PC-3 (cell line): ENCODE measurements around the gene STMND1. TPM values are rescaled to one million over a fixed set of nuclear protein-coding genes. Genes with fewer than 3 reads are reported as not detected.

Experiments
- ATAC-seq: fragments of 200-7000 bp; cut with Tn5 transposase; 2 replicates; pipeline ENCODE4 v1.9.1; 2020; ENCODE audit warnings: mild to moderate bottlenecking, moderate library complexity
- BruUV-seq: library from RNA; stranded (reverse); fragments of 400-500 nt; replicated peaks from 2 replicates; lab custom pipeline; 2021; lab: Mats Ljungman, UMichigan
- CTCF ChIA-PET: fragments of 300-600 bp; sonication (Branson Sonifier 250); formaldehyde crosslinking; loops from one replicate; lab custom pipeline; 2022; ENCODE audit warnings: antibody characterized with exemption; lab: Charles Lee
- POLR2A ChIA-PET: fragments of 300-600 bp; sonication (Branson Sonifier 250); formaldehyde crosslinking; loops from one replicate; lab custom pipeline; 2022; ENCODE audit warnings: antibody characterized with exemption; ENCODE audit not compliant: unreplicated experiment; lab: Charles Lee
- DNase-seq: peaks from one replicate; pipeline ENCODE4 v3.0.0-alpha.2; 2015
- H2AFZ ChIP-seq: fragments of 300-600 bp; sonication (generic); 2 replicates; pipeline ENCODE4 v1.6.0; 2016; ENCODE audit warnings: antibody characterized with exemption, low read length
- H3F3A ChIP-seq: fragments of 300-600 bp; sonication (generic); one replicate; pipeline ENCODE4 v1.6.0; 2017; ENCODE audit warnings: antibody characterized with exemption, low read length, control low read depth, mild to moderate bottlenecking; ENCODE audit not compliant: unreplicated experiment
- H3K27ac ChIP-seq: fragments of 300-600 bp; sonication (generic); 2 replicates; pipeline ENCODE4 v1.5.1; 2016; ENCODE audit warnings: mild to moderate bottlenecking, low read length
- H3K27me3 ChIP-seq: fragments of 300-600 bp; sonication (generic); 2 replicates; pipeline ENCODE4 v1.6.1; 2016; ENCODE audit warnings: low read length, mixed read lengths
- H3K36me3 ChIP-seq: fragments of 300-600 bp; sonication (generic); 2 replicates; pipeline ENCODE4 v1.6.1; 2016; ENCODE audit warnings: low read depth, mixed run types, low read length, mixed read lengths
- H3K4me1 ChIP-seq: fragments of 300-600 bp; sonication (generic); 2 replicates; pipeline ENCODE4 v1.5.1; 2016; ENCODE audit warnings: low read length; ENCODE audit not compliant: insufficient read depth
- H3K4me2 ChIP-seq: fragments of 300-600 bp; sonication (generic); 2 replicates; pipeline ENCODE4 v1.6.0; 2016; ENCODE audit warnings: low read length
- H3K4me3 ChIP-seq: fragments of 300-600 bp; sonication (generic); 2 replicates; pipeline ENCODE4 v1.5.1; 2016; ENCODE audit warnings: mild to moderate bottlenecking, low read length, mixed read lengths
- H3K79me2 ChIP-seq: fragments of 300-600 bp; sonication (generic); 2 replicates; pipeline ENCODE4 v1.6.1; 2017; ENCODE audit warnings: low read length, mixed read lengths
- H3K9ac ChIP-seq: fragments of 300-600 bp; sonication (generic); 2 replicates; pipeline ENCODE4 v1.6.0; 2016; ENCODE audit warnings: mild to moderate bottlenecking, low read length
- H3K9me2 ChIP-seq: fragments of 300-600 bp; sonication (generic); replicated peaks from 2 replicates; pipeline ENCODE4 v1.6.1; 2016; ENCODE audit warnings: mixed run types, low read length, mixed read lengths
- H3K9me3 ChIP-seq: fragments of 300-600 bp; sonication (generic); 2 replicates; pipeline ENCODE4 v1.6.1; 2016; ENCODE audit warnings: low read length, mixed read lengths
- H4K20me1 ChIP-seq: fragments of 300-600 bp; sonication (generic); 2 replicates; pipeline ENCODE4 v1.6.1; 2016; ENCODE audit warnings: low read length, mixed read lengths
- EZH2 ChIP-seq: fragments of 300-600 bp; sonication (generic); IDR thresholded peaks from one replicate; pipeline ENCODE4 v1.6.1; 2017; ENCODE audit warnings: antibody characterized with exemption, mild to moderate bottlenecking, low read length; ENCODE audit not compliant: unreplicated experiment
- EZH2phosphoT487 ChIP-seq: fragments of 300-600 bp; sonication (generic); IDR thresholded peaks from 2 replicates; pipeline ENCODE4 v1.6.1; 2018; ENCODE audit warnings: mild to moderate bottlenecking, antibody characterized with exemption, low read length, borderline replicate concordance
- intact Hi-C: fragments of 100-400 bp; cut with micrococcal nuclease; formaldehyde crosslinking; loops from 2 replicates; pipeline ENCODE4 v1.9.0; 2023
- total RNA-seq: library from RNA; depleted of rRNA; stranded (reverse); fragments of >200 nt; gene quantifications from 2 replicates; pipeline ENCODE4 v1.2.3, GENCODE V29; 2014
- TF ChIP-seq, protein P1 (sequence below): fragments of 300-600 bp; sonication (generic); conservative IDR thresholded peaks from 2 replicates; pipeline ENCODE4 v1.5.1; 2017; ENCODE audit warnings: antibody characterized with exemption, low read depth, mild to moderate bottlenecking, low read length

The STMND1 gene
- total RNA-seq, 1 experiment from 2014 or later = not detected

DNA sequence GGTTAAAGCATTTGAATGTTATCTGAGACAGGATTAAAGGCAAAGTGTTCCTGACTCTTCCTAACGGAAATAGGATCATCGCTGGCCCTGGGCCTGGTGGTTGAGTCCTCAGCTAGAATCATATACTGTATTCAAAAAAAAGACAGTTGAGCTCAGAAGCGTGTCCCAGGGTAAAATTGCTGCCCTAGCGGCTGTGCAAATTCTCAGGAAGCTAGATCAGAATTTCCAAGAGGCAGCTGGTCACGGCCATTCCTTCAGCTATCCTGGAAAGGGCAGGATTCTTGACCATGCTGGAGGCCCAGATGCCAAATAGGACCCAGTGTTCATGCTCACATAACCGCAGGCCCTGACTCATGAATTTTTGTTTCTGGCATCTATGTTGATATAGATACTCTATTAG is 67.4 kb downstream of the STMND1 start:
- POLR2A ChIA-PET = no interaction called here
- Histone ChIP-seq H4K20me1 (no peaks in the 10 kb centered on the region), H3F3A (no peaks in the 10 kb centered on the region), H3K36me3 (no peaks in the 10 kb centered on the region), H3K79me2 (no peaks in the 10 kb centered on the region), H2AFZ (no peak overlapping the region), H3K9me2 (no peaks in the 10 kb centered on the region), H3K4me3 (no peak overlapping the region), H3K9me3 (no peaks in the 10 kb centered on the region), H3K4me1 (no peaks in the 10 kb centered on the region), H3K27ac (no peak overlapping the region), H3K27me3 (no peaks in the 10 kb centered on the region), H3K4me2 (no peak overlapping the region), H3K9ac (no peak overlapping the region)
- TF ChIP-seq, protein P1, sequence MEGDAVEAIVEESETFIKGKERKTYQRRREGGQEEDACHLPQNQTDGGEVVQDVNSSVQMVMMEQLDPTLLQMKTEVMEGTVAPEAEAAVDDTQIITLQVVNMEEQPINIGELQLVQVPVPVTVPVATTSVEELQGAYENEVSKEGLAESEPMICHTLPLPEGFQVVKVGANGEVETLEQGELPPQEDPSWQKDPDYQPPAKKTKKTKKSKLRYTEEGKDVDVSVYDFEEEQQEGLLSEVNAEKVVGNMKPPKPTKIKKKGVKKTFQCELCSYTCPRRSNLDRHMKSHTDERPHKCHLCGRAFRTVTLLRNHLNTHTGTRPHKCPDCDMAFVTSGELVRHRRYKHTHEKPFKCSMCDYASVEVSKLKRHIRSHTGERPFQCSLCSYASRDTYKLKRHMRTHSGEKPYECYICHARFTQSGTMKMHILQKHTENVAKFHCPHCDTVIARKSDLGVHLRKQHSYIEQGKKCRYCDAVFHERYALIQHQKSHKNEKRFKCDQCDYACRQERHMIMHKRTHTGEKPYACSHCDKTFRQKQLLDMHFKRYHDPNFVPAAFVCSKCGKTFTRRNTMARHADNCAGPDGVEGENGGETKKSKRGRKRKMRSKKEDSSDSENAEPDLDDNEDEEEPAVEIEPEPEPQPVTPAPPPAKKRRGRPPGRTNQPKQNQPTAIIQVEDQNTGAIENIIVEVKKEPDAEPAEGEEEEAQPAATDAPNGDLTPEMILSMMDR = no peak
- TF ChIP-seq EZH2phosphoT487 = no peak
- no peak for TF ChIP-seq EZH2
- intact Hi-C loops = loop anchor here (5.0 to 10.0 kb wide), 2 partner anchors 108 to 186 kb away; no protein-coding TSS in a partner anchor
- BruUV-seq = no TSS peak
- ATAC-seq (no peak), DNase-seq (no peak)
- CTCF ChIA-PET = no interaction called here

DNA sequence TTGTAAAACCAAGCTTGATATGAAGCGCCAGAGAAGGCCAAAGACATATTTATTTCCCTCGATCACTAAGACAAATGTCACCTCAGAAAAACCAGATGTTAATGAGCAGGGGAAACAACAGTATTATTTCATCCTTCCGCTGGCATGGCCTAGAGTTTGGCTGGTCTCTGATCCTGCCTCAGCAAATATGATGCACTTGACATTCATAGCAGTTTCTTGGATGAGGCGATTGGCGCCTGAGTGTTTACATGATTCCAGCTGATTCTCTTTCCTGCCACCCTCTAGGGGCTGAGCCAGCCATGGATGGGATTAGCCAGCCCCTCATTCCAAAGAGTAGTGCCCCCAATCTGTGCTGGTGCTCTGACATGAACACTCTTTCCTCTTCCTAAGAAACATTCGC is 67.9 kb downstream of the STMND1 start:
- ATAC-seq (no peak), DNase-seq (no peak)
- Histone ChIP-seq H3F3A (no peaks in the 10 kb centered on the region), H3K27ac (no peak overlapping the region), H3K27me3 (no peaks in the 10 kb centered on the region), H3K4me2 (no peak overlapping the region), H2AFZ (no peak overlapping the region), H3K9me2 (no peaks in the 10 kb centered on the region), H3K4me1 (no peaks in the 10 kb centered on the region), H3K36me3 (no peaks in the 10 kb centered on the region), H3K4me3 (no peak overlapping the region), H3K79me2 (no peaks in the 10 kb centered on the region), H3K9ac (no peak overlapping the region), H3K9me3 (no peaks in the 10 kb centered on the region), H4K20me1 (no peaks in the 10 kb centered on the region)
- POLR2A ChIA-PET = no interaction called here
- CTCF ChIA-PET = no interaction called here
- TF ChIP-seq, protein P1 = no peak
- TF ChIP-seq EZH2 (no peak), EZH2phosphoT487 (no peak)
- intact Hi-C loops = loop anchor here (5.0 to 10.0 kb wide), 2 partner anchors 108 to 185 kb away; no protein-coding TSS in a partner anchor
- BruUV-seq = no TSS peak

DNA sequence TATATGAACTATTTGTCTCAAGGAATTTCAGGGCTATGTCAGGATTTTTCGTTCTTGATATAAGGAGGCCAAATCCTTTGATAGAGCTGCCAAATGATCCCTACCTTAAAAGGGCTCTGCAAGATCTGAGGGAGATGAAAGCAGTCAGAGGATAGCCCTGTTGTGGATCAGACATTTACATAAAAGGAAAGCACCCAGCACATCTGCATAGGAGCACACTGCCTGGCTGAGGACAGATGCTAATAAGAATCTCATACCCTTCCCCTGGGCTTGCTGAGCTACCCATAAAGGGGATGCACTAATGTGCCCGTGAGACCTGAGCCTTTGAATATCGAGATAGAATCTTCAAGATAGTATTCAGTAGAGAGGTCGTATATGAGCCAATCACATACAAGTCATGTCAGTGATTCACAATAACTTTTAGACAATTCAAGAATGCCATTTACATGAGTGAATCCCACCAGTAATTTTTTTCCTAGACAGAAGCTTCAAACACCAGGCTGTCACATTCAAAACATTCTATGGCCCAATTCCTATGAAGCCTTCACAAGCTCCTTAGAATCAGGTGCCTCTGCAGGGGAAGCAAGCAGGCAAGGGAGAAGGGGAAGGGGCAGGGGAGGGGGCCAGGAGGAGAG is 71.1 kb downstream of the STMND1 start:
- H3K9ac ChIP-seq = no peak overlapping the region
- ChIA-PET POLR2A (no interaction called here), CTCF (interaction anchor here (0.8 kb wide), 1 partner anchor 411 kb away, joined by 3 read pairs; no protein-coding TSS in a partner anchor)
- ATAC-seq = no peak
- H3K9me2 ChIP-seq = no peaks in the 10 kb centered on the region
- no peaks in the 10 kb centered on the region for H3K36me3 ChIP-seq
- TF ChIP-seq, protein P1 = no peak
- TF ChIP-seq EZH2 (no peak), EZH2phosphoT487 (no peak)
- no peaks in the 10 kb centered on the region for H3K79me2 ChIP-seq
- no peak overlapping the region for H2AFZ ChIP-seq
- no peak for DNase-seq
- intact Hi-C loops = no loop called here
- no peak overlapping the region for H3K27ac ChIP-seq
- no peaks in the 10 kb centered on the region for H3K27me3 ChIP-seq
- H4K20me1 ChIP-seq = no peaks in the 10 kb centered on the region
- H3K4me1 ChIP-seq = no peaks in the 10 kb centered on the region
- BruUV-seq = no TSS peak
- H3K4me3 ChIP-seq = no peak overlapping the region
- no peaks in the 10 kb centered on the region for H3K9me3 ChIP-seq
- H3F3A ChIP-seq = no peaks in the 10 kb centered on the region
- H3K4me2 ChIP-seq = no peak overlapping the region
